Measurements from ENCODE around the gene LMOD2.

The LMOD2 gene

GRCh38 chr7:123641901-123642300, 13.8 kb upstream of the LMOD2 start:
- no peak for TF ChIP-seq CTCF (IDR thresholded peaks at IDR 0.05)

GRCh38 chr7:123643495-123644441, 11.9 kb upstream of the LMOD2 start:
- no peak for TF ChIP-seq CTCF (IDR thresholded peaks at IDR 0.05)

- no peak for TF ChIP-seq CTCF (IDR thresholded peaks at IDR 0.05)
Measured at GRCh38 chr7:123645516-123645915, 10.2 kb upstream of the LMOD2 start.

- TF ChIP-seq CTCF (IDR thresholded peaks at IDR 0.05) = no peak
Measured at GRCh38 chr7:123647106-123647730, 8.4 kb upstream of the LMOD2 start.

- TF ChIP-seq CTCF (IDR thresholded peaks at IDR 0.05) = no peak
Measured at GRCh38 chr7:123649964-123650363, 5.7 kb upstream of the LMOD2 start.

- no peak for TF ChIP-seq CTCF (IDR thresholded peaks at IDR 0.05)
Measured at GRCh38 chr7:123650595-123650994, 5.1 kb upstream of the LMOD2 start.

- no peak for TF ChIP-seq CTCF (IDR thresholded peaks at IDR 0.05)
Measured at GRCh38 chr7:123652406-123652805, 3.3 kb upstream of the LMOD2 start.

Data from LNCAP (cell line).